Cardiac septum (tissue), 1 donor: ENCODE data around the gene SND1. TPM values are rescaled to one million over a fixed set of nuclear protein-coding genes. Genes with fewer than 3 reads are reported as not detected.

Experiments
- DNase-seq: peaks from one replicate; pipeline ENCODE4 v3.0.0-alpha.2; 2020; ENCODE audit warnings: low spot score
- intact Hi-C: fragments of 100-400 bp; cut with DNase I; formaldehyde crosslinking; loops from one replicate; pipeline ENCODE4 v1.14.0; 2022
- total RNA-seq: library from RNA; stranded (reverse); fragmentation: NEBNext Ultra II Directional; extraction: Animal tissue kit (Norgen Biotek cat#: 25700); gene quantifications from one replicate; pipeline ENCODE4 v1.2.1, GENCODE V29; 2021
- donor health status: DM: no; HTN: no; CAD: no.

Gene SND1
- total RNA-seq, 1 donor from 2014 or later = 66.7 TPM

- intact Hi-C loops = no loop called here
- no peak for DNase-seq
These were observed 25.6 kb downstream of the SND1 start for GRCh38 chr7:127677433-127678230.

GRCh38 chr7:127678337-127678736 lies 26.3 kb downstream of the SND1 start:
- DNase-seq = no peak
- intact Hi-C loops = no loop called here

- no peak for DNase-seq
- intact Hi-C loops = no loop called here
These were observed 27.0 kb downstream of the SND1 start for GRCh38 chr7:127678947-127679346.

GRCh38 chr7:127680983-127681382 lies 29.0 kb downstream of the SND1 start:
- DNase-seq = no peak
- intact Hi-C loops = no loop called here

- intact Hi-C loops = no loop called here
- no peak for DNase-seq
These were observed 30.1 kb downstream of the SND1 start for GRCh38 chr7:127682140-127682539.

- intact Hi-C loops = no loop called here
- DNase-seq = no peak
These were observed 32.0 kb downstream of the SND1 start for GRCh38 chr7:127683776-127684681.

DNA sequence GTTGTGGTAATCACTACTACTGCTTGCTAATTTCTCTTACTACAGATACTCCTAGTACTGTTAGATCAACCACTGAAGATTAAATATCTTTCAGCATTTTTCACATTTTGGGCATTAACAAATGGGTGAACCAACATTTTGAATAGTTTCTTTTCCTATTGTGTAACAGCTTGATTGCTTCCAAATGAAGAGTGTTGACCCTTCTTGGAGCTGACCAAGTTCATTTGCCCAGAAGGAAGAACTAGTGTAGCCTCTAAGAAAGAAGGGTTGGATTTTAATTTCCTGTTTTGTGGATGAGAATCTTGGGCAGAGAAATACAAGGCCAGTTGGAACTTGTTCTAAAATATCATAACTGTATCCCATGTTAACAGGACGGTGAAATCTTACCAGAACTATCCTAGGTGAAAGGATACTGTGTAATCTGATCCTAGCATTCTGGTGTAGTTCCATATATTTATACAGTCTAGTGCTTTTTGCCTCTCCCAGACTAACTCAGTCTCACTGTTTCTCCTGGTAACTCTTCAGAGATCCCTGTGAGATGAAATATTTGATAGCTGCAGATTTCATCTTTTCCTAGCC lies 37.3 kb downstream of the SND1 start:
- intact Hi-C loops = no loop called here
- DNase-seq = no peak

DNA sequence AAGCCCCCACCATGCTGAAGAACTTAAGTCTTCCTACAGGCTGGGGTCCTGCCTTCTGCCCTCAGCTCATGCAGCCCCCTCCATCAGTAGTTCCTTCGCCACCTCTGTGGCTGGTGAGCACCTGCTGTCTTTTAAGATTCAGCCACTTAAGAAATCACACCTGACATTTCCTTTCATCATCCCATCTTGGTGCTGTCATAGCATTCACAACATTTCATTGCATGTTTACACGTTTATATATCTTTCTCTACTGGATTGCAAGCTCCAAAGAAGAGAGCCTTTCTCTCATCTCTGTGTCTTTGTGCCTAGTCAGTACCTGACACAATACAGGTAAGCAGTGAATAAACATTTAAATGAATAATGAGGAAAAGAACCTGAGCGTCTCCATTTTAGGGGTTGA lies 38.3 kb downstream of the SND1 start:
- no peak for DNase-seq
- intact Hi-C loops = no loop called here

GRCh38 chr7:127690806-127691205 lies 38.8 kb downstream of the SND1 start:
- intact Hi-C loops = no loop called here
- no peak for DNase-seq

- intact Hi-C loops = no loop called here
- no peak for DNase-seq
These were observed 40.2 kb downstream of the SND1 start for GRCh38 chr7:127692200-127692599.

- intact Hi-C loops = no loop called here
- no peak for DNase-seq
These were observed 47.9 kb downstream of the SND1 start for GRCh38 chr7:127699853-127700252.

DNA sequence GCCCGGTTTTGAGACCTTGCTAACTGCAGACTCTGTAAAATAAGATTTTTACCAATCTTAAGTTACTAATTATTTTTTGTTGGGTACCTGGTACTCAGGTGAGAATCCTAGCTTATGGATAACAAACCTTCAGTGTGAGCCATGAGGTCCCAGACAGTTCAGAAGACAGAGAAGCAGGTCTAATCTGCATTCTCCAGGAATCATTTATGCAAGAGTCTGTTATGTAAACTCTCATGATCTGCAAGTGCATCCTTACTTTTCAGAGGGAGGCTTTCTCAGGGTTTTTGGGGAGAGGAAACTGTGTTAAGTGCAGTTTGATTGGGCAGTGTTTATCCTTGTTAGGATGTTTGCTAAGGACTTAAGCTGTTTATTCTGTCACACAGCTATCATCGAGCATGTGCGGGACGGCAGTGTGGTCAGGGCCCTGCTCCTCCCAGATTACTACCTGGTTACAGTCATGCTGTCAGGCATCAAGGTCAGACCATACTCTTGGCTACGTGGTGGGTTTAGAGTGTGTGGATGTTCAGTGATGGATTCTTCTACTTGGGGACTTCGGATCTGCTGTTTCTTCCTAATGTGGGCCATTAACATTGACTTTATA lies 50.2 kb downstream of the SND1 start:
- DNase-seq = no peak
- intact Hi-C loops = no loop called here

GRCh38 chr7:127702938-127703337 lies 50.9 kb downstream of the SND1 start:
- intact Hi-C loops = no loop called here
- DNase-seq = no peak

GRCh38 chr7:127704211-127704610 lies 52.2 kb downstream of the SND1 start:
- DNase-seq = no peak
- intact Hi-C loops = no loop called here

- DNase-seq = no peak
- intact Hi-C loops = no loop called here
These were observed 53.5 kb downstream of the SND1 start for GRCh38 chr7:127705461-127705959.

DNA sequence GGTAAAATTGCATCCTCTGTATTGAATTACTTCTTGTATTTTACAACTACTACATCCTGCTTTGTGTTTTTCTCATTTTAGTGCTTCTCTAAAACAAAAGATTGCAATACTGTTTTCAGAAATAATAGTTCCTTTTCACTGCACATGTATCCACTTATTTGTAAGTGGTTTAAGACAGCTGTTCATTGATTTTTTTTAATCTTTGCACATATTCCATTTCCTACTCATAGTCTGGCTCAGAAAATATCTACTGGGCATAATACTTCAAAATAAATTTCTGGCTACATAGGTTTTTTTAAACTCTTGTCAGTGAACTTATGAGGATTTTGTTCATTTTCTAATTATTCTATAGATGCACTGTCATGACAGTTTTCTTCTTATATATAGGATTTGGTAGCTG lies 54.8 kb downstream of the SND1 start:
- no peak for DNase-seq
- intact Hi-C loops = no loop called here

DNA sequence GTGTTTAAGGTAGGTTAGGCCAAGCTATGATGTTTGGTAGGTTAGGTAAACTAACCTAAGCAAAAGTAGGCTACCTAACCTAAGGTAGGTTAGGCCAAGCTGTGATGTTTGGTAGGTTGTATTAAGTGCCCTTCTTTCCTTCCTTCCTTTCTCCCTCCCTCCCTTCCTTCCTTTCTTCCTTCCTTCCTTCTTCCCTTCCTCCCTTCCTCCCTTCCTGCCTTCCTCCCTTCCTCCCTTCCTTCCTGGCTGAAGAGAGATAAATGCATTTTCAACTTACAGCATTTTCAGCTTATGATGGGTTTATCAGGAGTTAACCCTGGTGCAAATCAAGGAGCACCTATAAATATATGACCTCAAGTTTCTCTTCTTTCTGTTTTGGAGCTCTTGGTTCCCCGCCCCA lies 56.2 kb downstream of the SND1 start:
- intact Hi-C loops = loop anchor here (2.0 kb wide), 1 partner anchor 503 kb away; no protein-coding TSS in a partner anchor
- no peak for DNase-seq

GRCh38 chr7:127708788-127709187 lies 56.8 kb downstream of the SND1 start:
- DNase-seq = no peak
- intact Hi-C loops = loop anchor here (2.0 kb wide), 1 partner anchor 502 kb away; no protein-coding TSS in a partner anchor

DNA sequence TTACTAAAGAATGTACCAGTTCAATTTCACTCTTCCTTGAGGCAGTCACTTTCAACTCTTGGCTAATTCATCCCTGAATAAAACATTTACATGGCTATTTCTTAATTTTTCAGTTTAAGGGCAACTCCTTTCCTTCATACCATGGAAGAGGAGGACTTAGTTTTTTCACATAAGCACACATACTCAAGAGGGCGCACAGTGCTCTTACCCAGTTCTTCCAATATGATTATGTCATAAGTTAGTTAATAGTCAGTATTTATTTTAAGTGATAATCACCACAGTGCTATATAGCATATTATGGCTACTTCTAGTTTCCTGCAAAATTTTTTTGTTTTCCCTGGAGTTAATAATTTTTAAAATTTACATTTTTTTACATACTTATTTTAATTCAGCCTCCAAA lies 58.6 kb downstream of the SND1 start:
- intact Hi-C loops = loop anchor here (5.0 to 10.0 kb wide), 2 partner anchors 224 to 322 kb away; partner anchors contain the start of gene LRRC4
- DNase-seq = no peak

GRCh38 chr7:127711872-127712271 lies 59.9 kb downstream of the SND1 start:
- no peak for DNase-seq
- intact Hi-C loops = loop anchor here (5.0 to 10.0 kb wide), 2 partner anchors 223 to 320 kb away; partner anchors contain the start of gene LRRC4
